HG02678 (cell line): ENCODE results near the gene SUGP2.

Source experiments
- ATAC-seq: cut with Tn5 transposase; IDR thresholded peaks from one replicate; pipeline ENCODE4 v1.9.1; 2021; ENCODE audit warnings: mild to moderate bottlenecking, moderate library complexity; ENCODE audit not compliant: unreplicated experiment

The SUGP2 gene

GRCh38 chr19:18993115-18993514 lies 40.2 kb downstream of the SUGP2 start:
- no peak for ATAC-seq

DNA sequence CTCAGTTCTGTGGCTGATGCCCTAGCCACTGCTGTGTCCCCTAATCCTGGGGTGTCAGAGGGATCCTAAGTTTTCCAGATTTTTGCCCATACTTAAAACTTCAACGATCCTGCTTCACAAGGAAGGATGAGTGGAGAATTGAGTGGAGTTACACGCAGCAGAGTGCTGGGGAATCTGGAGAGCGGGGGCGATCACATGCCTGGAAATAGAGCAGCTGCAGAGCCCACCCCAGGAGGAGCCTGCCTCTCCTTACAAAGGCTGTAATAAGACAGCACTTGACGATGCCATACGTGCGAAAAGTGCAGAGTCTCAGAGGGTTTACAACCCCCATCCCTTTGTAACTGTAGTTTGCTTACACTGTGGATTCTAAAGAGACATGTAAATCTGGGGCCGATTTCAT lies 40.6 kb downstream of the SUGP2 start:
- ATAC-seq, result no peak

DNA sequence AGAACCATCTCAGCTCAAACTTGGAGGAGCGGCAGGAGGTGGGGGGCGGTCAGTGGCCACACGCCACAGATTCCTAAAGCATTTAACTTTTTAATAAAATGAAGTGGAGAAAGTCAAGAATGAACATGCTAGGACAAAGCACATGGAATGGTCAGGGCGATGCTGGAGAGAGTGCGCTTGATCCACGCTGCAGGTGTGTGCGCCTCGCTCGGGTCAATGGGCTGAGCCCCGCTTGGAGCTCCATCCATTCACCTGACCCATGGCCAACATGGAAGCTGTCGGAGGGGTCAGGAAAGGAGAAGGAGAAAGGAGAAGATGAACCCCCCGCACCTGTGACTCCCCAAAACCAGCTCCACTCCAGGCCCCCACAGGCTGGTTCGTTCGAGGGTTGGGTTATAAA lies 41.8 kb downstream of the SUGP2 start:
- ATAC-seq, result no peak

GRCh38 chr19:18991006-18991405 lies 42.3 kb downstream of the SUGP2 start:
- no peak for ATAC-seq

DNA sequence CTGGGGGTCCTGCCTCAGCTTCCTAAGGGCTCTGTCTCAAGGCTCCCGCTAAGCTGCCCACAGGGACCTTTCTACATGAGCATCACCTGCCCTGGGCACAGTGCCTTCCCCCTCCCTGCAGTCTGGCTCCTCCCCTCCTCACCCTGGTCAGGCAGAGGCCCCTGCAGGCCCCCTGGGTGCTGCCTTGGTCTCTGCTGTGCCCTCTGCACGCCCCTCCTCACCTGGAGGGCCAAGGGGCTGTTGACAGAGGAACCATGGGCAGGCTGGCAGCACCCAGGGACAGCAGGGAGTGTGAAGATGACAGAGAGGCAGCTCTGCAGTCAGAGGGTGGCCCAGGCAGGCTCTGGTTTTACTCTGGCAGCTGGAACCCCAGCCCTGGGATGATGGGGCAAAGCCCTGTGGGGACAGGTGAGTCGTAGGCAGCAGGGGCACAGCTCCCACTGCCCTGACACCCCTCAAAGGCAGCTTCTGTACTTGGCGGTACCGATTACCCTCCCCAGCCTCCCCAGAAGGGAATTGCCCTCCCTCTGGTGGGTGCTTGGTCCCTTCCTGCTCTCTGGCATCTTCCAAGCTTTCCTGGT lies 43.1 kb downstream of the SUGP2 start:
- no peak for ATAC-seq

GRCh38 chr19:18989316-18989715 lies 44.0 kb downstream of the SUGP2 start:
- no peak for ATAC-seq

DNA sequence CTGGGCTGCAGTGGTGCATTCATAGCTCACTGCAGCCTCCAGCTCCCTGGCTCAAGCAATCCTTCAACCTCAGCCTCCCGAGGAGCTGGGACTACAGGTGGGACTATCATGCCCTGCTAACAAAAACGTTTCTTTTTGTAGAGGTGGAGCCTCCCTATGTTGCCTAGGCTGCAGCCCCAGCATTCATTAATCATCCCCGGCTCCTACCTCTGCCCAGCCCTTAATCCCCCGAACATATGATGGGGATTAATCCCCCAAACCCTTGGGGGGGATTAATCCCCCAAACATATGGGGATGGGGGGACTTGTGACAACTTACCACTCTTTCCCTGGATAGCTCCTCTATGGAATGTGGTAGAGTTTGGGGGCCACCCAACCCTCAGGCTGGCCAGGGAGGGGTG lies 45.9 kb downstream of the SUGP2 start:
- no peak for ATAC-seq

DNA sequence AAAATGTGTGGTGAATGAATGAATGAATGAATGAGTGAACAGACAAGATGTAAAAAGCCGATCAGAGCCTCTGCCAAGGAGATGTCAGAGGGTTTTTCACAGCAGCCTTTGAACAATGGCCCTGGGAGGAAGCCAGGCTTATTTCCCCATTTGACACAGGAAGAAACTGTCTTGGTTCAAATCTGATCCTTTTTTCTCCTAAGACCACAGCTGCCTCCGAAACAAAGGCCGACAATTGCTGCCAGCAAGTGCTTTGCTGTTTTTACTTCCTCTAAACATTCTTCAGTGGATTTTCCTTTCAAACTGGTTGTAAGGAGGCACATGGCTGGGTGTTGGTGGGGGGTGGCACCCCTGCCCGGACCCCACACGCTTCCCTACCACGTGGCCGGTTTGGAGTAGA lies 48.1 kb downstream of the SUGP2 start:
- no peak for ATAC-seq

GRCh38 chr19:18984251-18984650 lies 49.1 kb downstream of the SUGP2 start:
- ATAC-seq, result no peak

DNA sequence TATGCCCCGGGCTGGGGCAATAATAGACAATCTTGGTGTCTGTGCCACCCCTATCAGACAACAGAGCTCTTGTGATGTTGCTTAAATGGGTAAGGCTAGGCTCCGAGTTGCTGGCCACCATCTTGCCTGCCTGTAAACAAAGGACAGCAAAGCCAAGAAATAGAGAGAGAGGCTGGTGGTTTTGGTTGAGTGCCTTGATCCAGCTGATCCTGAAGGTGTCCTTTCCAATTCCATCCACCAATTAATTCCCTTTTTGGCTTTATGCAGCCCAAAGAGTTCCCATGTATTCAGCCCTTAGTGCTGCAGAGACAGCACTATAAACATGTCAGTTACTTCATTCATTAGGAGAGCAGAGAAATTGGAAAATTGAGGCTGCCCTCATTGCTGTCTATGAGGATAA lies 50.6 kb downstream of the SUGP2 start:
- ATAC-seq, result no peak

DNA sequence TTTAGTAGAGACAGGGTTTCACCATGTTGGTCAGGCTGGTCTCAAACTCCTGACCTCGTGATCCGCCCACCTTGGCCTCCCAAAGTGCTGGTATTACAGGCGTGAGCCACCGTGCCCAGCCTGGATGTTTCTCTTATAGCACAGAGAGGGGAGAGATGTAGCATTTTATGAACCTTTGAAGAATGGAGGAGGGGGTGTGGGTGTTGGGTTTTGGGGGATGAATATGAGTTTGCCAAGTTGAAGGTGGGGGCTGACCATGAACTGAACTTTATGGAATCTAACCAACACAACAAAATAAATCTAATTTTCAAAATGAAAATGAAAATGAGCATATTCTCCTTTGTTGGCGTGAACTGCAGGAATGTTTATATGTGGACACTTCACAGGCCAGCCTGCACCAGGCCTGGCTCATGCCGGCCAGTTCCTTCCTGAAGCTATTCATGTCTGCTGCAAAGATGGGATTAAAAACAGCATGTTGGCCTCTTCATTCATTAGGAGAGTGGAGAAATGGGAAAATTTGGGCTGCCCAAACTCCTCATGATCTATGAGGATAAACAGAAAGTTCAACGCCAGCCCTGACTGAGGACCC lies 52.8 kb downstream of the SUGP2 start:
- ATAC-seq, result no peak

DNA sequence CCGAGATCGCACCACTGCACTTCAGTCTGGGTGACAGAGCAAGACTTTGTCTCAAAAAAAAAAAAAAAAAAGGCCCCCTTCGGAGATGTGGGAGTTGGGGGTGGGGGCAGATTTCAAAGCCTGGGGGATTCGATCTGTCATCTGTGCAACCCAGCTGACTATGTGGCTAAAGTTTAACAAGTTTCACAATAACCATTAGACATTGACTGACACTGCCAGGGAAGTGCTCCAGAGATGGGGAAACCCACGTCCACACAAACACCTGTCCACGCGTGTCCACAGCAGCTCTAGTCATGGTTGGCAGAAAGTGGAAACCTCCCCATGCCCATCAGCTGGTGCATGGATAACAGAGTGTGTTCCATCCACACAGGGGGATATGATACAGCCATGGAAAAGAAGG lies 54.7 kb downstream of the SUGP2 start:
- ATAC-seq, result no peak

DNA sequence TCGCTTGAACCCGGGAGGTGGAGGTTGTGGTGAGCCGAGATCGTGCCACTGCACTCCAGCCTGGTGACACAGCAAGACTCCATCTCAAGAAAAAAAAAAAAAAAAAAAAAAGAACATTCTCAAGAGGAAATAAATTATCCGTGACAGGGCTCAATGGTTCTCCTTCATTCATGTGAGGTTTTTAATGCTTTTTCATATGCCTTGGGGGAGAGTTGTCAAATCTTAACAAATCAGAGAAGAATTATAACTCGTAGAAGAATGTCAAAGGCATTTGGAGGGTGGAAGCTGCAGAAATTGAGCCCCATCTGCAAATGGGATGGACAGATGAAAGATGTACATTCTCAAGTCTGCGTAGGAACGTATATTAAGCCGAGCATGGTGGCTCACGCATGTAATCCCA lies 57.4 kb downstream of the SUGP2 start:
- no peak for ATAC-seq

DNA sequence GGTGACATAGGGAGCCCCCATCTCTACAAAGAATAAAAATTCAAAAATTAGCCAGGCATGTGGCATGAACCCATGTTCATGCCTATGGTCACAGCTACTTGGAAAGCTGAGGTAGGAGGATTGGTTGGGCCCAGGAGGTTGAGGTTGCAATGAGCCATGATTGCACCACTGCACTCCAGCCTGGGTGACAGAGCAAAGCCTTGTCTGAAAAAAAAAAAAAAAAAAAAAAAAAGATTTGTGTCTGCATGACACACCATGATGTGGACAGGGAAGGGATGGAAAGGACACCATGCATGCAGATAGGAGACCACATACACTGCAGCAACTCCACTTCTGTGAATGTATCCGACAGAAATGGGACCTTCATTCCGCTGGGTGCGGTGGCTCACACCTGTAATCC lies 58.3 kb downstream of the SUGP2 start:
- ATAC-seq, result no peak

- ATAC-seq, result no peak
These were observed 60.5 kb downstream of the SUGP2 start for GRCh38 chr19:18972851-18973250.

DNA sequence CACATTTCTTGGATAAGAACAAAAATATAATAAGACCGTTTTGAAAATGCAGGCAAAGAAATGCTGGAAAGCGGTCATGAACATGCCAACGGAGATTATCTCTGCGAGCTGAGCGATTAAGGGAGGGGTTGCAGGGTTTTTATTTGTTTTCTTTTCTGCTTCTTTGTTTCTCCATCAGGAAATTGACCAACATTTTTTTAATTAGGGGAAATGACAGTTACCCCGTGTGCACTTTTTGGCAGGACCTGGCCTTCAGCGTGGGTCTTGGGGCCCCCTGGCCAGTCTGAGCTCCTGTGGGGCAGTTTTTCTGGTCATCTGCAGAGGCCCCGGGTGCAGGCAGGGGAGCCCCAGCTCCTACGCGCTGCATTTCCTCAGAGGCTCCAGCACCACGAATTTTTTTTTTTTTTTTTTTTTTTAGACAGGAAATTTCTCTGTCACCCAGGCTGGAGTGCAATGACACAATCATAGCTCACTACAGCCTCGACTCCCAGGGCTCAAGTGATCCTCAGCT lies 61.0 kb downstream of the SUGP2 start:
- ATAC-seq, result no peak

- ATAC-seq, result no peak
These were observed 63.2 kb downstream of the SUGP2 start for GRCh38 chr19:18969931-18970659.

GRCh38 chr19:18967358-18968146 lies 65.8 kb downstream of the SUGP2 start:
- no peak for ATAC-seq

GRCh38 chr19:18966307-18966706 lies 67.0 kb downstream of the SUGP2 start:
- no peak for ATAC-seq

- ATAC-seq, result no peak
These were observed 69.2 kb downstream of the SUGP2 start for GRCh38 chr19:18964121-18964520.

- ATAC-seq, result no peak
These were observed 71.3 kb downstream of the SUGP2 start for GRCh38 chr19:18961767-18962620.
